A673 (cell line): ENCODE data around the gene LSM2. TPM values are rescaled to one million over a fixed set of nuclear protein-coding genes. Genes with fewer than 3 reads are reported as not detected.

Source experiments
- BruUV-seq: library from RNA; stranded (reverse); fragments of 400-500 nt; replicated peaks from 2 replicates; lab custom pipeline; 2021; lab: Mats Ljungman, UMichigan
- CTCF ChIA-PET: fragments of 300-600 bp; sonication (Branson Sonifier 250); formaldehyde crosslinking; loops from one replicate; lab custom pipeline; 2022; ENCODE audit warnings: antibody characterized with exemption; lab: Charles Lee
- POLR2A ChIA-PET: fragments of 300-600 bp; sonication (Branson Sonifier 250); formaldehyde crosslinking; loops from one replicate; lab custom pipeline; 2022; ENCODE audit warnings: antibody characterized with exemption; ENCODE audit not compliant: low non-redundant PET; lab: Charles Lee
- DNase-seq: peaks from one replicate; pipeline ENCODE4 v3.0.0-alpha.2; 2015; ENCODE audit warnings: low spot score
- H3K27ac ChIP-seq: fragments of 200-600 bp; sonication (generic); 2 replicates; pipeline ENCODE4 v1.5.1; 2016; ENCODE audit warnings: mixed run types, low read depth, mild to moderate bottlenecking, mixed read lengths, antibody characterized with exemption, low read length; ENCODE audit not compliant: poor library complexity, severe bottlenecking
- H3K27me3 ChIP-seq: fragments of 200-600 bp; sonication (generic); replicated peaks from 2 replicates; pipeline ENCODE4 v1.6.1; 2017; ENCODE audit warnings: mixed run types, low read depth, mild to moderate bottlenecking, mixed read lengths, antibody characterized with exemption, low read length; ENCODE audit not compliant: insufficient read depth, poor library complexity
- H3K36me3 ChIP-seq: fragments of 200-600 bp; sonication (generic); 2 replicates; pipeline ENCODE4 v1.6.1; 2016; ENCODE audit warnings: mixed run types, mild to moderate bottlenecking, mixed read lengths, antibody characterized with exemption, low read length; ENCODE audit not compliant: insufficient read depth, poor library complexity, severe bottlenecking
- H3K4me1 ChIP-seq: fragments of 200-600 bp; sonication (generic); 2 replicates; pipeline ENCODE4 v1.6.1; 2017; ENCODE audit warnings: mixed run types, mild to moderate bottlenecking, mixed read lengths, antibody characterized with exemption, low read length; ENCODE audit not compliant: insufficient read depth, poor library complexity, severe bottlenecking
- H3K4me3 ChIP-seq: fragments of 200-600 bp; sonication (generic); 2 replicates; pipeline ENCODE4 v1.5.1; 2016; ENCODE audit warnings: low read depth, mixed run types, mild to moderate bottlenecking, mixed read lengths, low read length; ENCODE audit not compliant: poor library complexity, severe bottlenecking
- H3K9me3 ChIP-seq: fragments of 200-600 bp; sonication (generic); 2 replicates; pipeline ENCODE4 v1.6.1; 2016; ENCODE audit warnings: mixed run types, low read depth, mild to moderate bottlenecking, mixed read lengths, antibody characterized with exemption, low read length; ENCODE audit not compliant: poor library complexity, severe bottlenecking
- CTCF ChIP-seq: fragments of 300-800, 200-600 bp; sonication (generic); conservative IDR thresholded peaks from 2 replicates; pipeline ENCODE4 v1.5.1; 2017; ENCODE audit warnings: low read depth, mild to moderate bottlenecking, antibody characterized with exemption, low read length, moderate library complexity, mixed read lengths
- EZH2 ChIP-seq: fragments of 200-600 bp; sonication (generic); IDR thresholded peaks from 2 replicates; pipeline ENCODE4 v1.6.1; 2017; ENCODE audit warnings: borderline replicate concordance, low read depth, mild to moderate bottlenecking, mixed read lengths, antibody characterized with exemption, low read length; ENCODE audit not compliant: poor library complexity, severe bottlenecking
- intact Hi-C: fragments of 100-400 bp; cut with micrococcal nuclease; formaldehyde crosslinking; loops from one replicate; pipeline ENCODE4 v1.10.0; 2022; ENCODE audit not compliant: unreplicated experiment
- total RNA-seq: library from RNA; stranded (reverse); gene quantifications from 2 replicates; pipeline ENCODE4 v1.2.3, GENCODE V29; 2021

Gene LSM2
- total RNA-seq, 1 experiment from 2014 or later, result 99.8 TPM

- intact Hi-C loops, result no loop called here
- H3K4me3 ChIP-seq, result no peak overlapping the region
- POLR2A ChIA-PET, result no interaction called here
- H3K36me3 ChIP-seq, result peaks cover 65% of the 10 kb centered on the region
- no peaks in the 10 kb centered on the region for H3K9me3 ChIP-seq
- H3K27me3 ChIP-seq, result no peaks in the 10 kb centered on the region
- H3K4me1 ChIP-seq, result peaks cover 11% of the 10 kb centered on the region
- CTCF ChIA-PET, result no interaction called here
- BruUV-seq, result no TSS peak
- DNase-seq, result no peak
- no peak overlapping the region for H3K27ac ChIP-seq
- TF ChIP-seq EZH2 (no peak), CTCF (no peak)
Measured at GRCh38 chr6:31779908-31780307, 26.9 kb downstream of the LSM2 start.

DNA sequence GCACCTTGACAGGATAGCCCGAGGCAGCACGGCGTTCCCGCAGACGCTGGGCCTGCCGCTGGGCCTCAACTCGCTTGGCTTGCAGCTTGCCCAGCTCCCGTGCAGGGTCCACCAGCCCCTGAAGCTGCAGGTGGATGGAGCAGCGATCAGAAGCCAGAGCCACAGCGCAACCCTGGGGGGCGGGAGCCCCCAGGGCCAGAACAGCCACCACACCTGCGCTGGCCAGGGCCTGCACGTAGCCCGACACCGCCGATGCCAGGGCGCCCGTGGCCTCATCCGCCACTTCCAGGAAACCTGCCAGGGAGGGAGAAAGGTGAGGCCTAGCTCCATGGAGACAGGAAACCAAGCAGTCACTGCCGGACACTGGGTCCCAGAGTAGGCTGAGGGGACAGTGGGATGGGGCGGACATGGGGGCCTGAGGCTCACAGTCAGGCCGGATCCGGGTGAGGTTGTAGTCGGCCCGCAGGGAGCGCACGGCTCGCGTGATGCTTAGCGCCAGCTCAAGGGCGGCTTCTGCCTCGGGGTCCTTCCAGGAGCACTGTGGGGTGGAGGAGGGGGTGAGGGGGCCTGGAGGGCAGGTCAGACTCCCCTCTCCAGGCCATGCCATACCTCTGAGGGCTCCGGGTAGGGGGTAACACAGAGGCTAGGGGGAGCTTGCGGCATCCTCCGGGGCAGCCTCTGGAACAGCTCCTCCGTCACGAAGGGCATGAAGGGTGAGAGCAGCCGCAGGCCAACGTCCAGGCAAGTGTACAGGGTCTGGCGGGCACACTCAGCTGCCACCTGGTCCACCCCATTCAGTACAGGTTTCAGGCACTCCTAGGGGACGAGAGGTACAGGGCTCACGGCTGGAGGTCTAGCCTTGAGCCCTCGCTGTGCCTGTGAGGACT is 27.5 kb downstream of the LSM2 start:
- no peak for DNase-seq
- intact Hi-C loops, result no loop called here
- Histone ChIP-seq H3K27ac (no peak overlapping the region), H3K36me3 (peaks cover 58% of the 10 kb centered on the region), H3K27me3 (no peaks in the 10 kb centered on the region), H3K4me1 (peaks cover 11% of the 10 kb centered on the region), H3K4me3 (no peak overlapping the region), H3K9me3 (no peaks in the 10 kb centered on the region)
- BruUV-seq, result no TSS peak
- TF ChIP-seq CTCF (no peak), EZH2 (no peak)
- POLR2A ChIA-PET, result no interaction called here
- CTCF ChIA-PET, result no interaction called here

DNA sequence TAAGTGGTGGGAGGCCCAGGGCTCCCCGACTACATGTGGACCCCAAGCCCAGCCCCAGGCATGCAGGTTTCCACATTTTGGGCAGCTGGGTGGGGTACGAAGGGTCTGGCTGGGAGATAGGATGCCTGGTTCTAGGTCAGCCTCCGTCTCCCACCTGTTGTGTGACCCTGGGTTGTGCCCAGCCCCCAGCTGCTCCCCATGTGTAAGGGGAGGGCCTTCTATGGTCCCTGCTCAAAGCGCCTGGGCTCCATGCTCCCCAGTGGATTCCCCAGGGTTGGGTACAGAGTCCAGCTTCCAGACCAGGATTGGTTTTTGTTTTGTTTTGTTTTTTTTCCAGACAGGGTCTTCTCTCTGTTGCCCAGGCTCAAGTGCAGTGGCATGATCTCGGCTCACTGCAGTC is 28.6 kb downstream of the LSM2 start:
- Histone ChIP-seq H3K9me3 (no peaks in the 10 kb centered on the region), H3K27me3 (no peaks in the 10 kb centered on the region), H3K4me1 (peaks cover 11% of the 10 kb centered on the region), H3K36me3 (peaks cover 52% of the 10 kb centered on the region), H3K4me3 (no peak overlapping the region), H3K27ac (no peak overlapping the region)
- intact Hi-C loops, result no loop called here
- ChIA-PET CTCF (interaction anchor here (0.6 kb wide), 1 partner anchor 64 kb away, joined by 3 read pairs; no protein-coding TSS in a partner anchor), POLR2A (no interaction called here)
- TF ChIP-seq CTCF (no peak), EZH2 (no peak)
- BruUV-seq, result no TSS peak
- DNase-seq, result no peak
